RCC 7860 (cell line): Measurements from ENCODE around the gene DENND1A.

Source experiments
- DNase-seq: peaks from one replicate; pipeline ENCODE4 v3.0.0-alpha.2; 2015; ENCODE audit warnings: low spot score
- FAIRE-seq: peaks from 2 replicates; lab custom pipeline; 2012; peaks lifted over from hg19 to GRCh38; lab: Jason Lieb, UNC

DENND1A gene

GRCh38 chr9:123481209-123481865 lies 448.6 kb downstream of the DENND1A start:
- no peak for DNase-seq
- FAIRE-seq, result no peak

GRCh38 chr9:123480791-123481190 lies 449.1 kb downstream of the DENND1A start:
- no peak for FAIRE-seq

GRCh38 chr9:123480096-123480495 lies 449.8 kb downstream of the DENND1A start:
- FAIRE-seq, result no peak
- no peak for DNase-seq

More at GRCh38 chr9:123480791-123481190, 449.1 kb downstream of the DENND1A start:
- no peak for DNase-seq

GRCh38 chr9:123478967-123479602 lies 450.8 kb downstream of the DENND1A start:
- FAIRE-seq, result no peak

GRCh38 chr9:123478160-123478559 lies 451.8 kb downstream of the DENND1A start:
- no peak for DNase-seq
- no peak for FAIRE-seq

More at GRCh38 chr9:123478967-123479602, 450.8 kb downstream of the DENND1A start:
- no peak for DNase-seq

- no peak for FAIRE-seq
Measured at GRCh38 chr9:123475407-123475806, 454.5 kb downstream of the DENND1A start.

GRCh38 chr9:123472862-123473614 lies 456.9 kb downstream of the DENND1A start:
- no peak for DNase-seq
- no peak for FAIRE-seq

More at GRCh38 chr9:123475407-123475806, 454.5 kb downstream of the DENND1A start:
- DNase-seq, result no peak

GRCh38 chr9:123471843-123472570 lies 457.9 kb downstream of the DENND1A start:
- no peak for FAIRE-seq

GRCh38 chr9:123470991-123471770 lies 458.7 kb downstream of the DENND1A start:
- no peak for FAIRE-seq

More at GRCh38 chr9:123471843-123472570, 457.9 kb downstream of the DENND1A start:
- no peak for DNase-seq

GRCh38 chr9:123470121-123470782 lies 459.7 kb downstream of the DENND1A start:
- FAIRE-seq (no peak), DNase-seq (no peak)

More at GRCh38 chr9:123470991-123471770, 458.7 kb downstream of the DENND1A start:
- no peak for DNase-seq

GRCh38 chr9:123469282-123469681 lies 460.6 kb downstream of the DENND1A start:
- DNase-seq, result no peak
- FAIRE-seq, result no peak

- DNase-seq (no peak), FAIRE-seq (no peak)
Measured at GRCh38 chr9:123468541-123468940, 461.4 kb downstream of the DENND1A start.

- no peak for FAIRE-seq
- DNase-seq, result no peak
Measured at GRCh38 chr9:123465304-123465703, 464.6 kb downstream of the DENND1A start.

GRCh38 chr9:123460091-123460490 lies 469.8 kb downstream of the DENND1A start:
- DNase-seq (no peak), FAIRE-seq (no peak)

- FAIRE-seq (no peak), DNase-seq (no peak)
Measured at GRCh38 chr9:123457583-123457982, 472.3 kb downstream of the DENND1A start.

- no peak for FAIRE-seq
- no peak for DNase-seq
Measured at GRCh38 chr9:123456011-123456410, 473.9 kb downstream of the DENND1A start.

- no peak for FAIRE-seq
Measured at GRCh38 chr9:123455187-123455586, 474.7 kb downstream of the DENND1A start.

GRCh38 chr9:123454361-123454760 lies 475.6 kb downstream of the DENND1A start:
- no peak for FAIRE-seq

More at GRCh38 chr9:123455187-123455586, 474.7 kb downstream of the DENND1A start:
- DNase-seq, result no peak

GRCh38 chr9:123453831-123454321 lies 476.1 kb downstream of the DENND1A start:
- DNase-seq (no peak), FAIRE-seq (no peak)

More at GRCh38 chr9:123454361-123454760, 475.6 kb downstream of the DENND1A start:
- DNase-seq, result no peak
